HG02981 (cell line): ENCODE measurements around the gene SOCS7.
"Not testable (repeated sequence)": the region's sequence is repeated elsewhere in the genome, so short reads cannot be mapped to it uniquely, and the experiment has no call there.

Source experiments
- ATAC-seq: cut with Tn5 transposase; IDR thresholded peaks from one replicate; pipeline ENCODE4 v1.9.1; 2021; ENCODE audit warnings: mild to moderate bottlenecking, moderate library complexity; ENCODE audit not compliant: unreplicated experiment

The SOCS7 gene

GRCh38 chr17:38435795-38436194 is 84.2 kb downstream of the SOCS7 start:
- no peak for ATAC-seq

DNA sequence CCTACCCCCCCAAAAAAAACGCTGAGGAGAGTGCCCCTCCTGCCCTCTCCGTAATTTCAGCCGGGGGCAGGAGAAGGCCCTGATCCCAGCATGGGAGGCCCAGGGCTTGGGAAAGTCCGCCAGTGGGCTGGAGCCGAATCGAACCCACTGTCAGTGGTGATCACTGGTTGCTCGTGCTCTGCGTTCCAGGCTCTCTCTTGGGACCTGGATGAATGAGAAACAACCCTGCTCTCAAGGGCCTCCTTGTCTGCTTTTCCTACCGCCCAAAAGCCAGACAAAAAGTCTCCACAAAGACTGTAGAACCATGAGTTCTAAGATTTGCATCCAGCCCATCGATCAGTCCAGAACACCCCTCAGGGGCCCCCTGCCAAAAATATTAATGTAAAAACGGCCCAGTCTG is 84.7 kb downstream of the SOCS7 start:
- no peak for ATAC-seq

DNA sequence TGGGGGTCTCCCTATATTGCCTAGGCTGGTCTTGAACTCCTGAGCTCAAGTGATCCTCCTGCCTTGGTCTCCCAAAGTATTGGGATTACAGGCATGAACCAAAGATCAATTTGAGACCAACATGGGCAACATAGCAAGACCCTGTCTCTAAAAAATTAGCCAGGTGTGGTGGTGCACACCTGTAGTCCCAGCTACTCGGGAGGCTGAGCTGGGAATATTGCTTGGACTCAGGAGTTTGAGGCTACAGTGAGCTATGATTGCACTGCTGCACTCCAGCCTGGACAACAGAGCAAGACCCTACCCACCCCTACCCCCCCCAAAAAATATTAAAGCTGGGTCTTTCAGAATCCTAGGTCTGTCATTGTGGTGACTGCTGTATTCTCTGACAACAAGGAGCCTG is 85.7 kb downstream of the SOCS7 start:
- ATAC-seq, result not testable (repeated sequence)

GRCh38 chr17:38439436-38439835 is 87.8 kb downstream of the SOCS7 start:
- no peak for ATAC-seq

- ATAC-seq, result no peak
Observed at GRCh38 chr17:38440614-38441397, 89.2 kb downstream of the SOCS7 start.

DNA sequence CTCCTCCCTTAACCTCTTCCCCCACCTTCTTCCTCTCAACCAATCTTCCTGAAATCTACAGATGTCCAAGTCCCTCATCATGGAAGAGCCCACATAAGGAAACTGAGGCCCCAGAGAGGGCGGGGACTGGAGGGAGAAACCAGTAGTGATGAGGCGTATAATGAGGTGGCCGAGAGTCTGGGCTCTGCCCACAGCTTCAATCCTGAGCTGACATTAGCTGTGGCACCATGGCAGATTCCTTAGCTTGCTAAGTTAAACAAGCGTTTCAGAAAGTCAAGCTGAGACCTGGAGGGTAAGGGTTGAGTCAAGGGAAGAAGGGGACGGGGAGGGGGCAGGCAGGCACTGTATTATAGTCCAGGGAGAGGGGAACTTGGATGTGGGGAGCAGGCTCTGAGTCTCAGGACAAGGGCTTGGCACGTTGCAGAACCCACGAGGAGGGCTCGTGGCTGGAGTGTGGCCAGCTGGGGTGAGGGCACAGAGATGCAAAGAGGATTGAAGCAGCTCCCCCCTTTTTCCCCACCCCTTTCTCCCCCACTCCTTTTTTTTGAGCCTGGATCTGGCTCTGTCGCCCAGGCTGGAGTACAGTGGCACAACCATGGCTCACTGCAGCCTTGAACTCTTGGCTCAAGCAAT is 89.9 kb downstream of the SOCS7 start:
- ATAC-seq, result no peak

DNA sequence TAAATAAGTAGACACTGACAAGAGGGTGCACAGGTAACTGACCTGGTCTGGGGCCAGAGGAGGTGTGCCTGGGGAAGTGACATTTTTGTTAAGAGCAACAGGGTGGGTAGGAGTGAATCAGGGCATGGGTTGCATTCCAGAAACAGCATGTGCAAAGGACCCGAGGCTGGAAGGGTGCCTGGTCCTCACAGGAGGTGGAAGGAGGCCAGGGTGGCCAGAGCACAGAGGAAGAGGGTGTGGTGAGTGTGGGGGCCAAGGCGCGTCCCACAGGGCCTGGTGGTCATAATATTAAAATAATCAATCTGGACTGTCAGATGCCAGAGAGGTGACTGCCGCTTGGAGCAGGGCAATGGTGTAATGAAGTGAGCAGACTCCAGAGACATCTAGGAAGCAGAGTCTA is 90.9 kb downstream of the SOCS7 start:
- no peak for ATAC-seq

DNA sequence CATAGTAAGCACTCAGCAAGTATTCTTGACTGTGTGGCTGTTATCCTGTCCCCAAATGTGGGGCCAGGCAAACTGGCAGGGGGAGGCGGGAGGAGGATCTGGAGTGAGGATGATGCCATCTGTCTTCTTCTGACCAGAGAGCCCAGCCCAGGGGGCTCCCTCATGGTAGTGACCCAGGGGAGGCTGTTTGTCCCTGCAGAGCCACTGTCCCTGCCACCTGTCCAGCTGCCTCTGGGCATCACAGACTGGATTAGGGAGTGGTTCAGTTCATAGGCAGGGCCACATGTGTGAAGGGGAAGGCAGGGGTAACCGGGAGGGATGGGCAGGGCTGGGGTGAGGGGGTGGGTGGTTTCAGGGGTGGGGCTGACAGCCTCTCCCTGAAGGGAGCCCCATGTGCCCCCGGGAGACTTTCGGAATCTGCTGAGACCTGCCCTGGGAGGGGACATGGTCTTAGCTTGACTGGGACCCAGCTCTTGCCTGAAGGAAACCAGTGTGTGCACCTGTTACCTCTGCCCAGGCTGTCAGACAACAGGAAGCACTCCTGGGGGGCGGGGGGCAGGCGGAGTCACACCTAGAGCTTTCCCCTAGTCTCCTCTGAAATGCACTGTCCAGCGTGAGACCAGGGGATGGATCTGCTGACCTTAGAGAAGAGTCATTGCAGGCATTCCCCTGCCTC is 91.8 kb downstream of the SOCS7 start:
- ATAC-seq, result no peak

- no peak for ATAC-seq
Observed at GRCh38 chr17:38444151-38444550, 92.5 kb downstream of the SOCS7 start.

DNA sequence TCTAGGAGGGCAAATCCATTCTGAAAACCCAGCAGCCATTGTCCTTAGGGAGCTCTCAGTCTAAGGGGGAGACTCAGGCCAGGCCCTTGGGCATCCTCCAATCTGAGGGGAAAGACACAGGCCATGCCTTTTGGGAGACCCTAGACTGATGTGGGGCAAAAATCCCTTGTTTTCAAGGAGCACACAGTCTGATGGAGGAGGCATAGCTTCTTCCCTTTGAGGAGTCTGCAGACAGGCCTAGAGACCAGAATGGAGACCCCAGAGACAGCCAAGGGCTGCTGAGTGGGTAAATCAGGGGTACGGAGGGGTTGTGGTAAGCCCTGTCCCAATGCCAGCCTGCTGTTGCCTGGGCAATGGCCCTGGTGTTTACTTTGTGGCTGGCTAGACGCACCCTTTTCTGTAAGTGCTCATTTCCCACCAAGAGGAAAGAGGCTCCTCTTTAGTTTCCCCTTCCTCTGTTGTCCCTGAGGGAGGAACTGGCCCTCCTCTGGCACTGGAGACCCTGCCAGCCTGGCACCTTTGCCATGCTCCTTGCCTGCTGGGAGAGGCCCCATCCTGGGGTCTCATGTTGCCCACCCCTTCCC is 96.0 kb downstream of the SOCS7 start:
- no peak for ATAC-seq

- no peak for ATAC-seq
Observed at GRCh38 chr17:38448208-38448771, 96.6 kb downstream of the SOCS7 start.

DNA sequence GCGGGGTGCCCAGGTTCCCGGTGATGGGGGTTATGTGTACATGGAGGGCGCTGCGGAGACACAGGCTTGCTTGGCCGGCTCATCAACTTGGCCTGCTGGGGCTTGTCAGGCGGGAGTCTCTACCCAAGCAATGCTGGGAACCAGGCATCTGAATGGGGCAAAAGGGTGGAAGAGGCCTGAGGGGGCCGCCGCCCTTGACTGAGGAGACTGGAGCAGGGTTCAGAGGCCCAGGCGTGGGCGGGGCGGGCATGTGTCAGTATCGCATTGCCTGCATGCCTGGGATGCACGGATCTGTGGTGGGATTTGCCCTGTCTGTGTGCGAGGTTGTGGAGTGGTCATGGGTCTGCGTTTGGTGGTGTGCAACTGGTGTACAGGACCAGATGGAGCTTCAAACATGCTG is 97.7 kb downstream of the SOCS7 start:
- no peak for ATAC-seq

DNA sequence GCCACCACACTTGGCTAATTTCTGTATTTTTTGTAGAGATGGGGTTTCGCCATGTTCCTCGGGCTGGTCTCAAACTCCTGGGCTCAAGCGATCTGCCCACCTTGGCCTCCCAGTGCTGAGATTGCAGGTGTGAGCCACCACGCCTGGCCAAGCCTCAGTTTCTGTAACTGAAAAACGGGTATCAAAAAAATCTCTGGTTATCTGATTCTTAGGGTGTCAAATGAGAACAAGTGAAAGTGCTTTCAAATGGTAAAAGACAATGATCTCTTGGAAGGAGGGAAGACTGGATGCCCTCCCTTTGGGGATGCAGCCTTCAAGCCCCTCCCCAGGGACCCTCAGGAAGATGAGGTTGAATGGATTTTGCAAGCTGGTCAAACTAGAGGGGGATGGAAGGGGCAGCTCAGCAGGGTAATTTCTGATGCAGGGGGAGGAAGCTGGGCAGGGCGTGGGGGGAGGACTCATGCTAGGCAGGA is 98.9 kb downstream of the SOCS7 start:
- ATAC-seq, result no peak

DNA sequence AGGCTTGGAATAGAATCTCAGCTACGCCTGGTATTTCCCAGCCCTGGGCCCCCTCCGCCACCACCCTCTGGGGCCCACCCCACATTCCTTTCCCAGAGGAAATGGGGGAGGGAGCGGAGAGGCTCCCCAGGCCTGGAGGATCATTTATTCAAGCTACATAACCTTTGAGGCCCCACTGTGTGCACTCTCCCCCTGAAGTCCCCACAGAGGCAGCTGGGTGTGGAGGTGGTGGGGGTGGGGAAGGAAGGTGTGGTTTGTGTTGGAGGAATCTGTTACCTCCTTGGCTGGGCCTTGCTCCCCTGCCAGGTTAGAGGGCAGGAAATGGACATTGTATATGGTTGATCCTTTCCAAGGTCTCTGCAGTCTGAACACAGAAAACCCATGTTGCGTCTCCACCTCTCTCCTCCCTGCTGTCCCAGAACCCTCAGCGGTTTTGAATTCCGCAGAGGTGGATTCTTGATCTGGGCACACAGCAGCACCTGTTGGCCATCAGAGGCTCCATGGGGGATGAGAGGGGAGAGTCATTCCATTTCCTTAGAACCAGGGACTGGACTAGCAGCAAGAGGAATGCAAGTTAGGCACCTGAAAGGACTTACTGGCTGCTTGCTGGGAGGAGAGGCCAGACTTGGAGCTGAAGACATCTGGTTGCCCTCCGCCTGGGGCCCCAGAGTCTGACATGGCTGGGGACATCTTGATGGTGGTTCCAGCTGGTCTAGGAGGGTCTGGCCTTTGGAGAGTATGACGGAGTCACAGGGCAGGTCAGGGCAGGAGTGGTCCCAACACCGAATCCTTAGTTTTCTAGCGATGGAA is 99.6 kb downstream of the SOCS7 start:
- no peak for ATAC-seq

DNA sequence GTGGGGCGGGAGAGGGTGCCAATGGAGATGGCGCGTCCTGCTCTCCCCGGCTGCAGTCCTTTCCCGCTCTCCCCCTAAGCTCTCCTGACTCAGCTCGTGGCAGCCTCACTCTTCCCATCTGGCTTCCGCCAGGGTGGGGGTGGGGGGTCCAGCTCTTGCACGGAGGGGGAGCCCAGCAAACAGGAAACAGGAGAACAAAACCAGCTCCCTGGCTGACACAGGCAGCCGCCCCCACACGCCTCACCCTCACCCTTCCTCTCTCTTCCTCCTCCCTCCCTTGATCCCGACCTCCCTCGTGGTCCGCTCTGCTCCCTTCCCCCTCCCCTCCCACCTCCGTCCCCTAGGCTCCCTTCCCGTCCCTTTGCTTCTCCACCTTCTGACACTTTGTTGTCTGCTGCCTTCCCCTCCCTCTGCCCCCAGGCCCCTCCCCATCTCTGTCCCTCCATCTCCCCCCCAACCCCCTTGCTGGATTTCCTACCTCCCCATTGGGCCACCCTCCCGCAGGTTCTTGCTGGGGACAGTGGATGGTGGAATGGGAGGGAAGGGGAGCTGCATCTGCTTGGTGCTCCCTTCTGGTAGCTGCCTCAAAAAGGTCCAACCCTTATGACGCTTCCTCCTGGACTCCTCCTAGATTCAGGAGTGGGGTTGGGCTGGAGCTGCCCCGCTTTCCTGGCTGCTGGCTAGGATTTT is 100.3 kb downstream of the SOCS7 start:
- no peak for ATAC-seq

DNA sequence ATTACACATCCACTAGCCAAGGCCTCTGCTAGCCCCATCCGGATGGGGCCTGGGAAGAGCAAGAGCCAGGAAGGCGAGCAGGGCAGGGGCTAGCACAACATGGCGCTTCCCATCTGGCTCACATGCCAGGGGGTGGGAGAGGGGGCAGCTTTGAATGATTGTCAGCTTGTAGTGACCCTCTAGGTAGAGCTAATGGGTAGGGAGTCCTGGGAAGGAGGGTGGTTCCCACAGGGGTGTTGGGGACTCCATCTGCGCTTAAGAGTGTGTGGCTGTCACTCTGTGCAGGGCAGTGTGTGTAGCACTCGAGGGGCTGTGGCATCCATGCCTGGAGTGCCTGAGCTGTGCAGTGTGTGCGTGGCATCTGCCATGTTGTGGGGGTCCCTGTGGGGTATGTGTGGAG is 101.1 kb downstream of the SOCS7 start:
- ATAC-seq, result no peak

DNA sequence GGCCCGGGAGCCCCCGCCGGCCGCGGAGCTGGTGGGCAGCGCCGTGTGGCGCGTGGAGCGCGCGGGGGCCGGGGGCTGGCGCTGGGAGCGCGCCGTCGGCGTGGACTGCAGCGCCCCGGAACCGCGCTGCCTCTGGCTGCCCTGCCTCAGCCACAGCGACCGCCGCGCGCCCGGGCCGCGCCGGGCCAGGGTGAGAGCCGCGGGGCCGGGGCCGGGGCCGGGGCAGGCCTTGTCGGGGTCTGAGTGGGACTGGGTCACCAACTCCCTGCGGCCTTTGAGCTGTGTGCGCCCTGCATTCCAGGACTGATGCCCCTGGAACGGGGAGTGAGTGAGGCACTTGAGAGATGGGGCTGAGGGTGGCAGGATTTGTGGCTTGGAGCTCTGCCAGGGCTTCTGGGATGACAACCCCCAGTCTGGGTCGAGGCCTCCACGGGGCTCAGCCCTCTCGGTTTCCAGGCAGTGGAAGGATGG is 102.3 kb downstream of the SOCS7 start:
- no peak for ATAC-seq

- no peak for ATAC-seq
Observed at GRCh38 chr17:38454532-38454931, 102.9 kb downstream of the SOCS7 start.
